Brain microvascular endothelial cell (primary cell): ENCODE data around the gene RPS2.

Experiments
- DNase-seq: peaks from one replicate; pipeline ENCODE4 v3.0.0-alpha.2; 2020
- H3K27ac ChIP-seq: fragments of 250-450 bp; sonication (Bioruptor Pico); 2 replicates; pipeline ENCODE4 v1.5.1; 2020; ENCODE audit warnings: mild to moderate bottlenecking, moderate library complexity
- H3K27me3 ChIP-seq: fragments of 250-450 bp; sonication (Bioruptor Pico); replicated peaks from 2 replicates; pipeline ENCODE4 v1.5.1; 2020; ENCODE audit warnings: mild to moderate bottlenecking
- H3K36me3 ChIP-seq: fragments of 250-450 bp; sonication (Bioruptor Pico); replicated peaks from 2 replicates; pipeline ENCODE4 v1.5.1; 2020; ENCODE audit warnings: mild to moderate bottlenecking
- H3K4me3 ChIP-seq: 2 replicates; pipeline ENCODE4 v1.5.1; 2011; ENCODE audit warnings: low read depth, mild to moderate bottlenecking, control low read depth, low read length, moderate library complexity
- CTCF ChIP-seq: IDR thresholded peaks from 2 replicates; pipeline ENCODE4 v1.5.1; 2011; ENCODE audit warnings: low read depth, mild to moderate bottlenecking, moderate library complexity, low read length, control low read depth, inconsistent platforms; ENCODE audit errors: missing control alignments
- in situ Hi-C: cut with HindIII; loops from 2 replicates; pipeline ENCODE4 v1.10.0; 2017; ENCODE audit warnings: low sequenced_read_pairs, low pct_ligation_motif_present

The RPS2 gene

GRCh38 chr16:1990351-1991134 is 25.9 kb upstream of the RPS2 start:
- Histone ChIP-seq H3K36me3 (peaks cover 14% of the 10 kb centered on the region), H3K27me3 (peaks cover 21% of the 10 kb centered on the region), H3K4me3 (no peak overlapping the region), H3K27ac (no peak overlapping the region)
- TF ChIP-seq CTCF, result no peak
- DNase-seq, result no peak
- in situ Hi-C loops, result no loop called here

- no peak overlapping the region for H3K27ac ChIP-seq
- in situ Hi-C loops, result no loop called here
Observed at GRCh38 chr16:1990101-1990350, 25.4 kb upstream of the RPS2 start.

GRCh38 chr16:1989209-1990100 is 24.8 kb upstream of the RPS2 start, which contains the start of gene SYNGR3:
SYNGR3 (plus strand) TSS chr16:1989970; CDS start chr16:1990103, 133 bp downstream.
- H3K4me3 ChIP-seq, result no peak within 1 kb of the TSS
- H3K27me3 ChIP-seq, result peaks cover 21% of the 10 kb centered on the region
- in situ Hi-C loops, result no loop called here
- DNase-seq, result no peak
- no peak within 1 kb of the TSS for H3K27ac ChIP-seq
- H3K36me3 ChIP-seq, result peaks cover 15% of the 10 kb centered on the region
- TF ChIP-seq CTCF, result no peak

More at GRCh38 chr16:1990101-1990350, 25.4 kb upstream of the RPS2 start:
- H3K36me3 ChIP-seq, result peaks cover 15% of the 10 kb centered on the region
- no peak for TF ChIP-seq CTCF
- no peak for DNase-seq
- no peak overlapping the region for H3K4me3 ChIP-seq
- H3K27me3 ChIP-seq, result peaks cover 21% of the 10 kb centered on the region

GRCh38 chr16:1987198-1987597 is 22.6 kb upstream of the RPS2 start:
- H3K36me3 ChIP-seq, result peaks cover 15% of the 10 kb centered on the region
- TF ChIP-seq CTCF, result no peak
- no peak overlapping the region for H3K27ac ChIP-seq
- in situ Hi-C loops, result no loop called here
- H3K27me3 ChIP-seq, result peaks cover 24% of the 10 kb centered on the region
- DNase-seq, result no peak
- H3K4me3 ChIP-seq, result no peak overlapping the region

GRCh38 chr16:1985466-1986150 is 21.0 kb upstream of the RPS2 start:
- peaks cover 34% of the 10 kb centered on the region for H3K27me3 ChIP-seq
- in situ Hi-C loops, result no loop called here
- H3K4me3 ChIP-seq, result peak overlapping the region; percentile 72
- no peak for DNase-seq
- H3K36me3 ChIP-seq, result peaks cover 15% of the 10 kb centered on the region
- no peak overlapping the region for H3K27ac ChIP-seq
- TF ChIP-seq CTCF, result no peak
